Left ventricle myocardium inferior (tissue), 1 donor: Measurements from ENCODE around the gene PRR12. TPM values are rescaled to one million over a fixed set of nuclear protein-coding genes. Genes with fewer than 3 reads are reported as not detected.

Experiments
- DNase-seq: peaks from one replicate; pipeline ENCODE4 v3.0.0-alpha.2; 2020
- H3K27ac ChIP-seq: fragments of 200-600 bp; replicated peaks from 2 replicates; pipeline ENCODE4 v1.8.0; 2021
- H3K27me3 ChIP-seq: fragments of 200-600 bp; 2 replicates; pipeline ENCODE4 v1.8.0; 2021; ENCODE audit warnings: low read depth
- H3K36me3 ChIP-seq: fragments of 200-600 bp; 2 replicates; pipeline ENCODE4 v1.8.0; 2021
- H3K4me1 ChIP-seq: fragments of 200-600 bp; 2 replicates; pipeline ENCODE4 v1.8.0; 2021
- H3K4me3 ChIP-seq: fragments of 200-600 bp; 2 replicates; pipeline ENCODE4 v1.8.0; 2021; ENCODE audit warnings: mild to moderate bottlenecking, moderate library complexity
- H3K9me3 ChIP-seq: fragments of 200-600 bp; replicated peaks from 2 replicates; pipeline ENCODE4 v1.8.0; 2021
- intact Hi-C: fragments of 100-400 bp; cut with micrococcal nuclease; formaldehyde crosslinking; loops from one replicate; pipeline ENCODE4 v1.11.0; 2022
- total RNA-seq: library from RNA; stranded (reverse); fragmentation: NEBNext Ultra II Directional; extraction: Animal tissue kit (Norgen Biotek cat#: 25700); gene quantifications from one replicate; pipeline ENCODE4 v1.2.1, GENCODE V29; 2021
- TF ChIP-seq, protein P1 (sequence below): fragments of 200-600 bp; IDR thresholded peaks from 2 replicates; pipeline ENCODE4 v1.8.0; 2021; ENCODE audit warnings: antibody characterized with exemption, mild to moderate bottlenecking, borderline replicate concordance
- donor health status: DM: no; HTN: yes; CAD: no; lungs with severe emphysema.

PRR12 gene
- total RNA-seq, 1 donor from 2014 or later: 15.5 TPM

DNA sequence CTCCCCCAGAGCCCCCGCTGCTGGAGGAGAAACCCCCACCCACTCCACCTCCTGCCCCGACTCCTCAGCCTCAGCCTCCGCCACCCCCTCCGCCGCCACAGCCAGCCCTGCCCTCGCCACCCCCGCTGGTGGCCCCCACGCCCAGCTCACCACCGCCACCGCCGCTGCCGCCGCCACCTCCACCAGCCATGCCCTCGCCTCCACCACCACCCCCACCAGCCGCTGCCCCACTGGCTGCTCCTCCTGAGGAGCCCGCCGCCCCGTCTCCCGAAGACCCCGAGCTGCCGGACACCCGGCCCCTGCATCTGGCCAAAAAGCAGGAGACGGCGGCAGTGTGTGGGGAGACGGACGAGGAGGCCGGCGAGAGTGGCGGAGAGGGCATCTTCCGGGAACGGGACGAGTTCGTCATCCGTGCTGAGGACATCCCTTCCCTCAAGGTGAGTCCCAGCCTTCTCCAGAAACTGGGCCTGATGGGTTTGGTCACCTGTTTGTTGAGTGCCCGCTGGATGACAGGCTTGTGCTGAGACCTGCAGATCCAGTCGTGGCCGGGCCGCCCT lies 10.6 kb downstream of the PRR12 start:
- H3K36me3 ChIP-seq: peaks cover 91% of the 10 kb centered on the region

GRCh38 chr19:49602806-49603205 lies 11.8 kb downstream of the PRR12 start:
- H3K27me3 ChIP-seq: no peaks in the 10 kb centered on the region
- DNase-seq: no peak
- H3K36me3 ChIP-seq: peaks cover 88% of the 10 kb centered on the region
- intact Hi-C loops: no loop called here
- TF ChIP-seq, protein P1, sequence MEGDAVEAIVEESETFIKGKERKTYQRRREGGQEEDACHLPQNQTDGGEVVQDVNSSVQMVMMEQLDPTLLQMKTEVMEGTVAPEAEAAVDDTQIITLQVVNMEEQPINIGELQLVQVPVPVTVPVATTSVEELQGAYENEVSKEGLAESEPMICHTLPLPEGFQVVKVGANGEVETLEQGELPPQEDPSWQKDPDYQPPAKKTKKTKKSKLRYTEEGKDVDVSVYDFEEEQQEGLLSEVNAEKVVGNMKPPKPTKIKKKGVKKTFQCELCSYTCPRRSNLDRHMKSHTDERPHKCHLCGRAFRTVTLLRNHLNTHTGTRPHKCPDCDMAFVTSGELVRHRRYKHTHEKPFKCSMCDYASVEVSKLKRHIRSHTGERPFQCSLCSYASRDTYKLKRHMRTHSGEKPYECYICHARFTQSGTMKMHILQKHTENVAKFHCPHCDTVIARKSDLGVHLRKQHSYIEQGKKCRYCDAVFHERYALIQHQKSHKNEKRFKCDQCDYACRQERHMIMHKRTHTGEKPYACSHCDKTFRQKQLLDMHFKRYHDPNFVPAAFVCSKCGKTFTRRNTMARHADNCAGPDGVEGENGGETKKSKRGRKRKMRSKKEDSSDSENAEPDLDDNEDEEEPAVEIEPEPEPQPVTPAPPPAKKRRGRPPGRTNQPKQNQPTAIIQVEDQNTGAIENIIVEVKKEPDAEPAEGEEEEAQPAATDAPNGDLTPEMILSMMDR: no peak
- H3K27ac ChIP-seq: no peak overlapping the region
- no peaks in the 10 kb centered on the region for H3K9me3 ChIP-seq
- H3K4me3 ChIP-seq: no peak overlapping the region
- peaks cover 9% of the 10 kb centered on the region for H3K4me1 ChIP-seq

More for the DNA sequence above, 10.6 kb downstream of the PRR12 start:
- peaks cover 9% of the 10 kb centered on the region for H3K4me1 ChIP-seq
- H3K27me3 ChIP-seq: no peaks in the 10 kb centered on the region
- no peak overlapping the region for H3K4me3 ChIP-seq
- TF ChIP-seq, protein P1: no peak
- intact Hi-C loops: no loop called here
- H3K9me3 ChIP-seq: no peaks in the 10 kb centered on the region
- H3K27ac ChIP-seq: no peak overlapping the region
- DNase-seq: no peak

DNA sequence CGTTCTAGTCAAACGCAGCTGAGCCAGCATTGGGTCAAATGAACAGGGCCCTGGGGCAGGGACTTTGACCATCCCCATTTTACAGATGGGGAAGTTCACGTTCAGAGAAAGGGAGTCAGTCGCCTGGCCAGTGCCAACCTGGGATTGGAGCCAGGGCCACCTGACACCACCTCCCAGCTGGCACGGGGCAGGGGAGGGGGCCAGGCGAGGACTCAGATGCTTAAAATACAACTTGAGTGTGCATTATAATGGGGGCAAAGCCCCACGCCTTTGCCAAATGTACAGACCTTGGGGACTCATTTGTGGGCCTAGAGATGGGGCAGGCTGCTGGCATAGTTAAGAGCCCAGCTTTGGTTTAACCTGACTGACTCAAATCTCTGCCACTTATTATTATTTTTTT lies 14.6 kb downstream of the PRR12 start:
- intact Hi-C loops: no loop called here
- DNase-seq: no peak
- Histone ChIP-seq H3K27me3 (no peaks in the 10 kb centered on the region), H3K9me3 (no peaks in the 10 kb centered on the region), H3K27ac (no peak overlapping the region), H3K4me1 (peaks cover 9% of the 10 kb centered on the region), H3K36me3 (peaks cover 88% of the 10 kb centered on the region), H3K4me3 (no peak overlapping the region)
- TF ChIP-seq, protein P1: no peak

DNA sequence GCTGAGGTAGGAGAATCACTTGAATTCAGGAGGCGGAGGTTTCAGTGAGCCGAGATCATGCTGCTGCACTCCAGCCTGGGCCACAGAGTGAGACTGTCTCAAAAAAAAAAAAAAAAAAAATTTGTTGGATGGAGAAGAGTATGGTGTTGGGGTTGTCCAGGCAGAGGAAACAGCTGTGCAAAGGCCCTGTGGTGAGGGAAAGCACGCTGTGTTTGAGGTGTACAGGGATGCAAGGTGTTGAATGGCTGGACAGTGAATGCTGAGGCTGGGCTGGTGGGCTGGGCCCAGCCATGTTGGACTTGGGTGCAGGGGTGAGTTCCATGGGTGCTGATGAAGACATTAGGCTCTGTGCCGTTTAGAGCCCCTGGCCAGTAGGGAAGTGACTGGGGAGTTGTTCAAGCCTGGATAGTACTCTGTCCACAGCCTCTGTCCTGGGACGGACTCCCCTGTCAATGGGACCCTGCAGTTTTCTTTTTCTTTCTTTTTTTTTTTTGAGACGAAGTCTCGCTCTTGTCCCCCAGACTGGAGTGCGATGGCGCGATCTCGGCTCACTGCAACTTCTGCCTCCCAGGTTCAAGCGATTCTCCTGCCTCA lies 18.6 kb downstream of the PRR12 start:
- Histone ChIP-seq H3K27ac (no peak overlapping the region), H3K4me1 (peaks cover 36% of the 10 kb centered on the region), H3K9me3 (no peaks in the 10 kb centered on the region), H3K4me3 (no peak overlapping the region), H3K36me3 (peaks cover 65% of the 10 kb centered on the region), H3K27me3 (no peaks in the 10 kb centered on the region)
- intact Hi-C loops: no loop called here
- TF ChIP-seq, protein P1: no peak
- no peak for DNase-seq

DNA sequence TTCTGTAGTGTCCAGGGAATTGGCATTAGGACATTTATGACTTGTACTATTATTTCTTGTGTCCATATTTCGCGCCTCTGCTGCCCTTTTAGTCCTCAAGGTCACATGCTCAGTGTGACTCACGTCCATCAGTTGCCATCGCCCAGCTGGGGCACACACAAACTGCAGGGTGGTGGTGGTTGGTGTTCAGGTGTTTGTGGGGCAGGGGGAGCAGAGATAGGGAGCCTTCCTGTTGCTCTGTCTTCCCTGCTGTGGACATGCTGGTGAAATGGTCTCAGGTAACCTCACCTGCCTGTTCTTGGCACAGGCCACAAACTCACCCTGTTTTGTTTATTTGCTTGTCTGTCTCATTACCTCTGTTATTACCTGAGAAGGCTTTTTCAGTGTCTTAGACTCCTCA lies 22.4 kb downstream of the PRR12 start:
- intact Hi-C loops: no loop called here

More for the DNA sequence above, 22.4 kb downstream of the PRR12 start:
- TF ChIP-seq, protein P1: no peak
- Histone ChIP-seq H3K27me3 (no peaks in the 10 kb centered on the region), H3K4me1 (peaks cover 27% of the 10 kb centered on the region), H3K36me3 (peaks cover 72% of the 10 kb centered on the region), H3K27ac (no peak overlapping the region), H3K4me3 (no peak overlapping the region), H3K9me3 (peaks cover 5% of the 10 kb centered on the region)
- DNase-seq: no peak
